NT2/D1 (cell line): ENCODE results near the gene HOXC10.

ENCODE experiments used
- SUZ12 ChIP-seq: IDR thresholded peaks from 2 replicates; pipeline ENCODE4 v1.6.1; 2011; ENCODE audit not compliant: insufficient read length, insufficient read depth; ENCODE audit errors: extremely low read depth
- YY1 ChIP-seq: IDR thresholded peaks from 2 replicates; pipeline ENCODE4 v1.6.1; 2011; ENCODE audit not compliant: insufficient read length, insufficient read depth
- ZNF274 ChIP-seq: IDR thresholded peaks from 2 replicates; pipeline ENCODE4 v1.6.1; 2011; ENCODE audit warnings: mild to moderate bottlenecking, low read depth, low read length

DNA sequence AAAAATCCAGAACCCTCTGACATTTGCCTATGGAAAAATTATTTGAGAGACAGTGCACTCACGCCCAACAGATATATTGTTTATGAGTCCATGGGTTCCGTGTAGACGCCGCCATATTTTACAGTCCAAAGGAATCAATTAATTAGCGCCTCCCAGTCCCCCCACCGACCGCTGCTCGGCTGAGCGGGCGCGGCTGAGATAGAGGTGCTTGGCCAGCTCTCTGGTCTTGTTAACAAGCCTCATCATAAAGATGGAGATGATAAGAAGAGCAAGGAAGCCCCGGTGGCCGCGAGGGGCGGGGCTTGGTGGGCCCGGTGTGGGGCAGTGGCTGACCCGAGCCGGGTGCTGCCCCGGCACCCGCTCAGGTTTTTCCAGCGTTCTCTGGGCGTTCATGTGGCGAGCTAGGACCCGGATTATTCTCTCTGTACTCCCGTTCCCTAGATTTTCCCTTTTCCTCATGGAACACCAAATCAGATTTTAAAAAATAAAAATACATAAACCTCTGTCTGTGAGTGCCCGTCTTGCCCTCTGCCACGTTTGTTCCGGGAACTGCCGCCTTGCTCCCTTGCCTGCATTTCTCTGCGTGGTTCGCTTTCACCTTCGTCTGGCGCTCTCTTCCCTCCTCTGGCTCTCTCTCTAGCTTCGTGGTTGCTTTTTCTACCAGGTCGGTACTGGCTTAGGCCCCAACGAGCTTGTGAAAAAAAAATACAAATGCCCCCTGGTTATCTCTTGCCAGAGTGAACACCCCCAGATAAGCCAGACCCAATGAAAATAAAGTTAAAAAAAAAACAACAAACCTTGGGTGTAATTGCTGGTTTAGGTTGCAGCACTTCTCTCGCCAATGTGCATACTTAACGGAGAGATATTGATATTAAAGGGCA lies 21.3 kb upstream of the HOXC10 start:
- peak; percentile 5 for TF ChIP-seq SUZ12
- no peak for TF ChIP-seq YY1
- TF ChIP-seq ZNF274, result no peak
